ENCODE results near the gene ESPN. TPM values are rescaled to one million over a fixed set of nuclear protein-coding genes. Genes with fewer than 3 reads are reported as not detected.

Gene ESPN
- total RNA-seq, 2 experiments from 2014 or later = 0.39 to 0.44 TPM

- Mint-ChIP-seq H3K27me3 (no peaks in the 10 kb centered on the region), H3K36me3 (no peaks in the 10 kb centered on the region), H3K4me1 (peaks cover 24% of the 10 kb centered on the region), H3K27ac (no peak overlapping the region), H3K9me3 (no peaks in the 10 kb centered on the region), H3K4me3 (no peak overlapping the region)
- no peak for DNase-seq
These were observed 71.2 kb downstream of the ESPN start for GRCh38 chr1:6495540-6496364.

GRCh38 chr1:6496365-6496721 is 71.8 kb downstream of the ESPN start:
- H3K27ac Mint-ChIP-seq = no peak overlapping the region
- no peak for DNase-seq
- no peaks in the 10 kb centered on the region for H3K27me3 Mint-ChIP-seq
- H3K36me3 Mint-ChIP-seq = no peaks in the 10 kb centered on the region
- H3K9me3 Mint-ChIP-seq = no peaks in the 10 kb centered on the region
- peaks cover 20% of the 10 kb centered on the region for H3K4me1 Mint-ChIP-seq
- no peak overlapping the region for H3K4me3 Mint-ChIP-seq

GRCh38 chr1:6496890-6497214 is 72.3 kb downstream of the ESPN start:
- Mint-ChIP-seq H3K4me3 (peak overlapping the region; percentile 45), H3K4me1 (peaks cover 15% of the 10 kb centered on the region), H3K9me3 (no peaks in the 10 kb centered on the region), H3K27me3 (no peaks in the 10 kb centered on the region), H3K27ac (no peak overlapping the region), H3K36me3 (no peaks in the 10 kb centered on the region)
- no peak for DNase-seq

- Mint-ChIP-seq H3K27me3 (no peaks in the 10 kb centered on the region), H3K27ac (no peak overlapping the region), H3K9me3 (no peaks in the 10 kb centered on the region), H3K4me1 (peaks cover 14% of the 10 kb centered on the region), H3K36me3 (no peaks in the 10 kb centered on the region), H3K4me3 (peak overlapping the region; percentile 73)
- peak; percentile 53 for DNase-seq
These were observed 72.8 kb downstream of the ESPN start for GRCh38 chr1:6497215-6497866.

- Mint-ChIP-seq H3K36me3 (no peaks in the 10 kb centered on the region), H3K27ac (no peak overlapping the region), H3K4me3 (peak overlapping the region; percentile 73), H3K4me1 (peaks cover 12% of the 10 kb centered on the region), H3K9me3 (no peaks in the 10 kb centered on the region), H3K27me3 (no peaks in the 10 kb centered on the region)
- no peak for DNase-seq
These were observed 73.4 kb downstream of the ESPN start for GRCh38 chr1:6497867-6498575.

GRCh38 chr1:6498576-6499111 is 74.1 kb downstream of the ESPN start:
- Mint-ChIP-seq H3K27ac (no peak overlapping the region), H3K27me3 (no peaks in the 10 kb centered on the region), H3K4me3 (no peak overlapping the region), H3K9me3 (no peaks in the 10 kb centered on the region), H3K4me1 (peaks cover 9% of the 10 kb centered on the region), H3K36me3 (no peaks in the 10 kb centered on the region)
- DNase-seq = no peak

- Mint-ChIP-seq H3K4me3 (no peak overlapping the region), H3K4me1 (peaks cover 9% of the 10 kb centered on the region), H3K27me3 (no peaks in the 10 kb centered on the region), H3K36me3 (no peaks in the 10 kb centered on the region), H3K27ac (no peak overlapping the region), H3K9me3 (no peaks in the 10 kb centered on the region)
- no peak for DNase-seq
These were observed 74.7 kb downstream of the ESPN start for GRCh38 chr1:6499296-6499695.

GRCh38 chr1:6500544-6501278 is 76.1 kb downstream of the ESPN start:
- Mint-ChIP-seq H3K9me3 (no peaks in the 10 kb centered on the region), H3K4me3 (no peak overlapping the region), H3K4me1 (peaks cover 7% of the 10 kb centered on the region), H3K36me3 (no peaks in the 10 kb centered on the region), H3K27me3 (peaks cover 4% of the 10 kb centered on the region), H3K27ac (no peak overlapping the region)
- DNase-seq = no peak

GRCh38 chr1:6501279-6501813 is 76.8 kb downstream of the ESPN start:
- Mint-ChIP-seq H3K27ac (no peak overlapping the region), H3K27me3 (peaks cover 4% of the 10 kb centered on the region), H3K9me3 (no peaks in the 10 kb centered on the region), H3K4me3 (no peak overlapping the region), H3K4me1 (peaks cover 5% of the 10 kb centered on the region), H3K36me3 (no peaks in the 10 kb centered on the region)
- no peak for DNase-seq

GRCh38 chr1:6502000-6502891 is 77.7 kb downstream of the ESPN start:
- Mint-ChIP-seq H3K27me3 (peaks cover 4% of the 10 kb centered on the region), H3K4me3 (no peak overlapping the region), H3K4me1 (peaks cover 5% of the 10 kb centered on the region), H3K27ac (no peak overlapping the region), H3K36me3 (no peaks in the 10 kb centered on the region), H3K9me3 (no peaks in the 10 kb centered on the region)
- no peak for DNase-seq

- Mint-ChIP-seq H3K27ac (no peak overlapping the region), H3K4me3 (no peak overlapping the region), H3K27me3 (peaks cover 4% of the 10 kb centered on the region), H3K9me3 (no peaks in the 10 kb centered on the region), H3K4me1 (no peaks in the 10 kb centered on the region), H3K36me3 (no peaks in the 10 kb centered on the region)
- no peak for DNase-seq
These were observed 79.5 kb downstream of the ESPN start for GRCh38 chr1:6503884-6504602.

- no peak overlapping the region for H3K27ac Mint-ChIP-seq
- peaks cover 4% of the 10 kb centered on the region for H3K27me3 Mint-ChIP-seq
- no peaks in the 10 kb centered on the region for H3K9me3 Mint-ChIP-seq
- no peak overlapping the region for H3K4me3 Mint-ChIP-seq
- no peaks in the 10 kb centered on the region for H3K4me1 Mint-ChIP-seq
- H3K36me3 Mint-ChIP-seq = no peaks in the 10 kb centered on the region
- DNase-seq = no peak
These were observed 80.3 kb downstream of the ESPN start for GRCh38 chr1:6504887-6505286.

GRCh38 chr1:6505367-6506209 is 81.0 kb downstream of the ESPN start:
- Mint-ChIP-seq H3K4me1 (no peaks in the 10 kb centered on the region), H3K9me3 (no peaks in the 10 kb centered on the region), H3K27ac (no peak overlapping the region), H3K4me3 (no peak overlapping the region), H3K27me3 (peaks cover 4% of the 10 kb centered on the region), H3K36me3 (no peaks in the 10 kb centered on the region)
- DNase-seq = no peak
